ENCODE data around the gene PPP5C. TPM values are rescaled to one million over a fixed set of nuclear protein-coding genes. Genes with fewer than 3 reads are reported as not detected.
"Not testable (repeated sequence)": the region's sequence is repeated elsewhere in the genome, so short reads cannot be mapped to it uniquely, and the experiment has no call there.

PPP5C gene
- total and polyA plus RNA-seq, 2 donors, result 32.7 to 44.1 TPM

DNA sequence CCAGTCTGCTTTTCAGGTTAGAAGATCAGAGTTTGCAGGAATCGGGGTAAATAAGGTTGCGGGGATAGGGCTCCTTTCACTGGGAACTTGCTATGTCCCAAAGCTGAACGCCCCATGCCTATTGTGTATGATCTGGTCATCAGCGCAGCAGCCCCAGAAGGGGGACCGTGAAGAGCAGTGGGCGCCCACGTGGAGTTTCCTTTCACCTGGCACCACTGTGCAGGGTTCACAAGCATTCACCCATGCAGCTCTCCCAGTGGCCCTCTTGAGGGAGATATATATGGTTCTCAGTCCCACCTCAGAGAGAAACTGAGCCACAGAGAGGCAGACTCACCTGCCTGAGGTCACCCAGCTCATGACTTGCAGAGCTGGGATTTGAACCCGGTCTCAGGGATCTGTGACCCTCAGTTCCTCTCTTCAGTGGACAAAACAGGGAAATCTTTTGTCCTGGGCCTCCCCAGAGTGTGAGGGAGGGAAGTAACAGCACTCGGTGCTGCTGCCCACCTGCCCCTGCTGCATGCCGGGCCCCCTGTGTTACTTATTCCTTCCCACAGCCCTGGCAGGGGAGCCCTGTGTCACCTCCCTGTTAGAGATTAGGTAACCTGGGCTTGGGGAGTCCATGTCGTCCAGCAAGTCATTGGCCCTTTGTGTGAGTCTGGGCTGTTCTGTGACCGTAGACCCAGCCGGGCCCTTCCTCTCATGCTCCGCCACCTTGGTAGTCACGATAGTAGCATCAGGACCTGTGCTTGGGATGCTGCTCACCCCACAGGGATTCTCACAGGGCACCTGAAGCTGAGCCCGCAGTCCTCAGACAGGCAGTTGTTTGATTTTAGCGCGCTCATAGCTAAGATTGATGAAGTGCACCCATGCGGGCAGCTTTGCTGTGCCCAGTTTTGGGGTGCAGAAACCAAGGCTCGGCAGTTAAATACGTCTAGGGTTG lies 27.9 kb downstream of the PPP5C start:
- WGBS, result 90% methylated on average over 21 of the region's 21 CpGs
- Histone ChIP-seq H3K9me3 (ENCODE audit: control insufficient read depth in 2 of 2, insufficient read depth in 1 of 2, low read length in 1 of 2) (no peaks in the 10 kb centered on the region), H3K4me1 (ENCODE audit: control insufficient read depth in 2 of 2, insufficient read depth in 2 of 2, low read length in 2 of 2) (peaks cover 2 to 18% of the 10 kb centered on the region in 2 donors), H3K36me3 (ENCODE audit: control insufficient read depth in 2 of 2, insufficient read depth in 2 of 2, low read length in 1 of 2) (peaks cover 45 to 50% of the 10 kb centered on the region in 2 donors), H3K27ac (ENCODE audit: low read depth in 1 of 2, low read length in 1 of 2) (no peak overlapping the region), H3K4me3 (ENCODE audit: low read length in 2 of 2) (no peak overlapping the region), H3K27me3 (ENCODE audit: control insufficient read depth in 2 of 2, insufficient read depth in 1 of 2, low read length in 1 of 2) (no peaks in the 10 kb centered on the region)
- DNase-seq (ENCODE audit: low read depth in 6 of 9, low spot score in 9 of 9), result no peak

DNA sequence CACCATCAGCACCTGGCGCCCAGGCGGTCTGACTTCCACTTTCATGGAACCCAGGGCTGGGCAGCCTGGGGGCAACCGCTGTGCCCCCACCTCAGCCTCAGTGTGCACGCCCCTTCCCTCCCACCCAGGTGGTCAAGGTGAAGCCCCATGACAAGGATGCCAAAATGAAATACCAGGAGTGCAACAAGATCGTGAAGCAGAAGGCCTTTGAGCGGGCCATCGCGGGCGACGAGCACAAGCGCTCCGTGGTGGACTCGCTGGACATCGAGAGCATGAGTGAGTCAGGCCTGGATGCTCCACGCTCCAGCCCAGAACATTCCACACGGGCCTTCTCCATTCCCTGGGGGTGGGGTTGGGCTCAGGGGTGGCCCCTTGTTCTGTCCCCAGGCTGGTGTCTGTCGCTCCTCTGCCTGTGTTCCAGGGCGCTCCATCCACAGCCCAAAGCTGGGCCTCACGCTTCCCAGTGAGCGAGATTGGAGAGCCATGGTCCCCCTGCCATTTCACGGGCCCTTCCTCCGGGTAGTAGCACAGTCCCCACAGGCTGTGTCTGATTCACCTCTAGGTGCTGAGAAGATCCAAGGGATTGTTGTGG lies 28.7 kb downstream of the PPP5C start:
- peaks cover 43 to 48% of the 10 kb centered on the region in 2 donors for H3K36me3 ChIP-seq (ENCODE audit: control insufficient read depth in 2 of 2, insufficient read depth in 2 of 2, low read length in 1 of 2)
- not testable (repeated sequence) for H3K9me3 ChIP-seq (ENCODE audit: control insufficient read depth in 2 of 2, insufficient read depth in 1 of 2, low read length in 1 of 2); H3K27me3 ChIP-seq (ENCODE audit: control insufficient read depth in 2 of 2, insufficient read depth in 1 of 2, low read length in 1 of 2); H3K4me3 ChIP-seq (ENCODE audit: low read length in 2 of 2); DNase-seq (ENCODE audit: low read depth in 6 of 9, low spot score in 9 of 9); H3K27ac ChIP-seq (ENCODE audit: low read depth in 1 of 2, low read length in 1 of 2)
- peaks cover 2 to 18% of the 10 kb centered on the region in 2 donors for H3K4me1 ChIP-seq (ENCODE audit: control insufficient read depth in 2 of 2, insufficient read depth in 2 of 2, low read length in 2 of 2)
- 96% methylated on average over 22 of the region's 22 CpGs for WGBS

DNA sequence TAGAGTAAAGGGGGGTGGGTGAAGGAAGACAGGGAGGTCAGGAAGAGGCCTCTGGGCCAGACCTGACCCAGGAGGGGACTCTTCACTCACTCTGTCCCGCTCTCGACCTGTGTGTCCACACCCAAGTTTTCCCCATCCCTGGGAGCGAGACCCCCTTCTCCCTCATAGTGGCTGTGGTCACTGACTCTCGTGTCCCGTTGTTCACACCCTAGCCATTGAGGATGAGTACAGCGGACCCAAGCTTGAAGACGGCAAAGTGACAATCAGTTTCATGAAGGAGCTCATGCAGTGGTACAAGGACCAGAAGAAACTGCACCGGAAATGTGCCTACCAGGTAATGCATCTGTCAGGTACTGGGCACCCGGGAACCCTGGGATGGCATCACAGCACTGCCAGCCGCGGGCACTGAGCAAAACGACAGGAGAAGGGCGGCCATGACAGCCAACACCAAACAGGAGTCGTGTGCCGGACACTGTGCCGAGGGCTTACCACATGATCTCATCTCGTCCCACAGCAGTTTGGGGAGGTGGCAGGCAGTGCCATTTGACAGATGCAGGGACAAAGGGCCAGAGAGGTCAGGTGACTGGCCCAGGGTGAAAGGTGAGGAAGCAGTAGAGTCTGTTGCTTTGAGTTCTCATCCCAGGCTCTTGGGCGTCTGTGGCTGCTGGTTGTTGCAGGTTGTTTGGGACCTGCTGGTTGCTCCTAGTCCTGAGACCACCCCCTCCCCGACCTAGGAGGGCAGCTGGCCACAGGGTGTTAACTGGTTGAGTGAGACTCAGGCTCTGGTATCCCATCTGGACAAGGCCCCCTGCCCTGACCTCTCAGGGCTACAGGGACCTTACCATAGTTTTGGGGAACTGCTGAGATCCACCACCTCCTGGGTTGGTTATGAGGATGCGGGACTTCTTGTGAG lies 29.6 kb downstream of the PPP5C start:
- Histone ChIP-seq H3K27ac (ENCODE audit: low read depth in 1 of 2, low read length in 1 of 2) (no peak overlapping the region), H3K27me3 (ENCODE audit: control insufficient read depth in 2 of 2, insufficient read depth in 1 of 2, low read length in 1 of 2) (no peaks in the 10 kb centered on the region), H3K4me3 (ENCODE audit: low read length in 2 of 2) (no peak overlapping the region), H3K4me1 (ENCODE audit: control insufficient read depth in 2 of 2, insufficient read depth in 2 of 2, low read length in 2 of 2) (peaks cover 2 to 11% of the 10 kb centered on the region in 2 donors), H3K9me3 (ENCODE audit: control insufficient read depth in 2 of 2, insufficient read depth in 1 of 2, low read length in 1 of 2) (no peaks in the 10 kb centered on the region), H3K36me3 (ENCODE audit: control insufficient read depth in 2 of 2, insufficient read depth in 2 of 2, low read length in 1 of 2) (peaks cover 46 to 47% of the 10 kb centered on the region in 2 donors)
- DNase-seq (ENCODE audit: low read depth in 6 of 9, low spot score in 9 of 9), result no peak
- WGBS, result 98% methylated on average over 20 of the region's 20 CpGs

DNA sequence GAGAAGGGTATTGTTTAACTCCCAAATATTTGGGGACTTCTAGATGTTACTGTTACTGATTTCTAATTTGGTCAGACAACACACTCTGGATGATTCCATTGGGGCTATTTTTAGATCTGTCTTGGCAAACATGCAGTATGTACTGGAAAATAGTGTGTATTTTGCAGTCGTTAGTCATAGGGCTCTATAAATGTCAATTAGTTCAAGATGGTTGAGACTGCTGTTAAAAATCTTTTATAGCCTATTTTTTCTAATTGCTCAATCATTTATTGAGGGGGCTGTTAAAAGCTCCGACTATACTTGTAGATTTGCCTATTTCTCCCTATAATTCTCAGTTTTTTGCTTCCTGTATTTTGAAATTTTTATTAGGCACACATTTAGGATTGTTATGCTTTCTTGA lies 31.4 kb downstream of the PPP5C start:
- DNase-seq (ENCODE audit: low read depth in 6 of 9, low spot score in 9 of 9), result no peak
- 89% methylated on average over 2 of the region's 2 CpGs for WGBS
- Histone ChIP-seq H3K36me3 (ENCODE audit: control insufficient read depth in 2 of 2, insufficient read depth in 2 of 2, low read length in 1 of 2) (peaks cover 53 to 61% of the 10 kb centered on the region in 2 donors), H3K27me3 (ENCODE audit: control insufficient read depth in 2 of 2, insufficient read depth in 1 of 2, low read length in 1 of 2) (no peaks in the 10 kb centered on the region), H3K4me1 (ENCODE audit: control insufficient read depth in 2 of 2, insufficient read depth in 2 of 2, low read length in 2 of 2) (peaks cover 0 to 6% of the 10 kb centered on the region in 2 donors), H3K9me3 (ENCODE audit: control insufficient read depth in 2 of 2, insufficient read depth in 1 of 2, low read length in 1 of 2) (no peaks in the 10 kb centered on the region), H3K27ac (ENCODE audit: low read depth in 1 of 2, low read length in 1 of 2) (no peak overlapping the region), H3K4me3 (ENCODE audit: low read length in 2 of 2) (no peak overlapping the region)

DNA sequence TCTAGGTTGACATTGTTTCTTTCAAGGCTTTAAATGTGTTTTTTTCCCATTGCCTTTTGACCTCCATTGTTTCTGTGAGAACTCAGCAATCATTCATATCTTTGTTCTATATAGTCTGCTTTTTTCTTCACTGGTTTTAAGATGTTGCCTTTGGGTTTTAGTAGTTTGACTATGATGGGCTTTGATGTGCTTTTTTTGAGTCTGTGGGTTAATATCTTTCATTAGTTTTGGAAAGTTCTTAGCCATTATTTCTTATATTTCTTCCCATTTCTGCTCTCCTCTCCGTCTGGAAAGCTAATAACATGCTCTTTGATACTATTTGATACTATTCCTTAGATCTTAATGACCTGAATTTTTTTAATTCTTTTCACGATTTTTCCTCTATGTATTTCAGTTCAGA lies 33.8 kb downstream of the PPP5C start:
- Histone ChIP-seq H3K27ac (ENCODE audit: low read depth in 1 of 2, low read length in 1 of 2) (no peak overlapping the region), H3K27me3 (ENCODE audit: control insufficient read depth in 2 of 2, insufficient read depth in 1 of 2, low read length in 1 of 2) (no peaks in the 10 kb centered on the region), H3K4me1 (ENCODE audit: control insufficient read depth in 2 of 2, insufficient read depth in 2 of 2, low read length in 2 of 2) (no peaks in the 10 kb centered on the region), H3K4me3 (ENCODE audit: low read length in 2 of 2) (no peak overlapping the region), H3K9me3 (ENCODE audit: control insufficient read depth in 2 of 2, insufficient read depth in 1 of 2, low read length in 1 of 2) (no peaks in the 10 kb centered on the region), H3K36me3 (ENCODE audit: control insufficient read depth in 2 of 2, insufficient read depth in 2 of 2, low read length in 1 of 2) (peaks cover 61 to 76% of the 10 kb centered on the region in 2 donors)
- WGBS, result 97% methylated on average over 2 of the region's 2 CpGs
- no peak for DNase-seq (ENCODE audit: low read depth in 6 of 9, low spot score in 9 of 9)

DNA sequence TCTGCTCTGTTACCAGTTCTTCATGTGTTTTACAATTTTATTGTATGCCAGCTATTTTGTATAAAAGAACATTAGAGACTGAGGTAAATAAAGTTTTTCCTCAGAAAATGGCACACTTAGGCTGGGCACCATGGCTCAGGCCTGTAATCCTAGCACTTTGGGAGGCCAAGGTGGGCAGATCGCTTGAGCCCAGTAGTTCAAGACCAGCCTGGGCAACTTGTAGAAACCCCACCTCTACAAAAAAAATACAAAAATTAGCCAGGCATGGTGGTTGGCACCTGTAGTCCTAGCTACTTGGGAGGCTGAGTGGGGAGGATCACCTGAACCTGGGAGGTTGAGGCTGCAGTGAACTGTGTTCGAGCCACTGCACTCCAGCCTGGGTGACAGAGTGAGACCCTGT lies 34.5 kb downstream of the PPP5C start:
- no peak overlapping the region for H3K4me3 ChIP-seq (ENCODE audit: low read length in 2 of 2)
- no peak for DNase-seq (ENCODE audit: low read depth in 6 of 9, low spot score in 9 of 9)
- peaks cover 59 to 77% of the 10 kb centered on the region in 2 donors for H3K36me3 ChIP-seq (ENCODE audit: control insufficient read depth in 2 of 2, insufficient read depth in 2 of 2, low read length in 1 of 2)
- no peaks in the 10 kb centered on the region for H3K27me3 ChIP-seq (ENCODE audit: control insufficient read depth in 2 of 2, insufficient read depth in 1 of 2, low read length in 1 of 2)
- H3K27ac ChIP-seq (ENCODE audit: low read depth in 1 of 2, low read length in 1 of 2), result no peak overlapping the region
- 95% methylated on average over 2 of the region's 2 CpGs for WGBS
- no peaks in the 10 kb centered on the region for H3K4me1 ChIP-seq (ENCODE audit: control insufficient read depth in 2 of 2, insufficient read depth in 2 of 2, low read length in 2 of 2)
- no peaks in the 10 kb centered on the region for H3K9me3 ChIP-seq (ENCODE audit: control insufficient read depth in 2 of 2, insufficient read depth in 1 of 2, low read length in 1 of 2)

DNA sequence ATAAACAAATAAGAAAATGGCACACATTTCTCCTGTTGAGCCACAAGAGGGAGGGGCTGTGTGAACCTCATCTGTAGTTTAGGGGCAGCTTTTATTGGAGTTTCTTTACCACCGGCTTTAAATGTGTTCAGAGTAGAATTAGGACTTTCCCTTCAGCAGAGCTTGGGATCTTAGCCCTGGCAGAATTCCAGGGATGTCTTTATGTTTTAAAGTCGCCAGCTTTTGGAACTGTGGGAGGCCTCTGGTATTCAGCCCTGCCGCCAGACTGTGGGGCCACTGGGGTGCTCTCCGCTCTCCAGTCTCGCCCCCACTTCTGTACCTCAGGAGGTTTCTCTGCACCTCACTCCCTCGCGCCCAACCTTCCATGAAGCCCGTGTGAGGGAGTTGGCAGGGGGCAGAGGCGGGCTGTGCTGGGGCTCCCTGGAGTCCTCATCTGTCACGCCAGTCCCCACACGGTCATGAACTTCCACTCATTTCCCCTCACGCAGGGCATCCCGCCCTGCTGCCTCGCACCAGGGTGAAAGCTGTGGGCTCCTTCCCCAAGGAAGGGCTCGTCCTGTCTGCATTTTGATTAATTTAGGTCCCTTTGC lies 35.0 kb downstream of the PPP5C start:
- H3K27me3 ChIP-seq (ENCODE audit: control insufficient read depth in 2 of 2, insufficient read depth in 1 of 2, low read length in 1 of 2), result no peaks in the 10 kb centered on the region
- H3K9me3 ChIP-seq (ENCODE audit: control insufficient read depth in 2 of 2, insufficient read depth in 1 of 2, low read length in 1 of 2), result no peaks in the 10 kb centered on the region
- no peak for DNase-seq (ENCODE audit: low read depth in 6 of 9, low spot score in 9 of 9)
- H3K27ac ChIP-seq (ENCODE audit: low read depth in 1 of 2, low read length in 1 of 2), result no peak overlapping the region
- no peaks in the 10 kb centered on the region for H3K4me1 ChIP-seq (ENCODE audit: control insufficient read depth in 2 of 2, insufficient read depth in 2 of 2, low read length in 2 of 2)
- no peak overlapping the region for H3K4me3 ChIP-seq (ENCODE audit: low read length in 2 of 2)
- 98% methylated on average over 15 of the region's 15 CpGs for WGBS
- peaks cover 55 to 74% of the 10 kb centered on the region in 2 donors for H3K36me3 ChIP-seq (ENCODE audit: control insufficient read depth in 2 of 2, insufficient read depth in 2 of 2, low read length in 1 of 2)

DNA sequence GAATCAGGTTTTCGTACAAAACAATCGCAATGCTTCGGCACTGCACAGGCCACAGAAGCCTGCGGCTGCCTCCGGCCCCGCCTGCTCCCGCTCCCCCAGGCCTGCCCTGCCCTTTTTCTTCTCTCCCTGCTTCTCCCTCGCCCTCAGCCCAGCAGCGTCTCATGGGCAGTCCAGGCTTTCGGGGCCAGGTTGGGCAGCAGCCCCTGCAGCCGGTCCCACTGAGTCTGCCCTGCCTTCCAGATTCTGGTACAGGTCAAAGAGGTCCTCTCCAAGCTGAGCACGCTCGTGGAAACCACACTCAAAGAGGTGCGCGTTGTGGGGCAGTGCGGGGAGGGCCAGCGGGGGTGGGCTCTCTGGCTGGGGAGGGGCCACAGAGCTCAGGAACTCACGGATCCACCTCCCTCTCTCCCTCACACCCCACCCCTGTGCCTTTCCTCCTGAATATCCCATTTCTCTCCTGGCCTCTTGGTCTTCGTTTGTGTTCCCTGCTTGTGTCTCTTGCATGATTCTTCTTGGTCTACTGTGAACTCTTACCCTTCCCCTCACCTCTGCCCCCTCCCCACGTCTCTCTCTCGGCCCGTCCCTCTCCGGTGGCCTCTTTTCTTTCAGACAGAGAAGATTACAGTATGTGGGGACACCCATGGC lies 36.4 kb downstream of the PPP5C start:
- Histone ChIP-seq H3K27ac (ENCODE audit: low read depth in 1 of 2, low read length in 1 of 2) (no peak overlapping the region), H3K4me1 (ENCODE audit: control insufficient read depth in 2 of 2, insufficient read depth in 2 of 2, low read length in 2 of 2) (no peaks in the 10 kb centered on the region), H3K4me3 (ENCODE audit: low read length in 2 of 2) (no peak overlapping the region), H3K27me3 (ENCODE audit: control insufficient read depth in 2 of 2, insufficient read depth in 1 of 2, low read length in 1 of 2) (no peaks in the 10 kb centered on the region), H3K9me3 (ENCODE audit: control insufficient read depth in 2 of 2, insufficient read depth in 1 of 2, low read length in 1 of 2) (no peaks in the 10 kb centered on the region), H3K36me3 (ENCODE audit: control insufficient read depth in 2 of 2, insufficient read depth in 2 of 2, low read length in 1 of 2) (peaks cover 62 to 75% of the 10 kb centered on the region in 2 donors)
- WGBS, result 95% methylated on average over 22 of the region's 23 CpGs
- no peak for DNase-seq (ENCODE audit: low read depth in 6 of 9, low spot score in 9 of 9)

Measured in thymus (tissue), 11 donors.